Ascending aorta (tissue), 2 donors: ENCODE results near the gene PEX11B. TPM values are rescaled to one million over a fixed set of nuclear protein-coding genes. Genes with fewer than 3 reads are reported as not detected.
A peak's percentile ranks its signal among the peaks of the same experiment; 100 is the strongest.

Experiments
- DNase-seq, 2 donors: peaks; one replicate each; pipeline ENCODE4 v3.0.0-alpha.2; 2019; ENCODE audit warnings: low spot score in 2 of 2
- H3K27ac ChIP-seq, 2 donors: fragments of 200-600 bp; sonication (generic); one replicate each; pipeline ENCODE4 v1.5.1; 2016 to 2017; ENCODE audit warnings: mild to moderate bottlenecking in 1 of 2
- H3K27me3 ChIP-seq: fragments of 200-600 bp; sonication (generic); one replicate; pipeline ENCODE4 v1.5.1; 2017
- H3K36me3 ChIP-seq, 2 donors: fragments of 200-600 bp; sonication (generic); one replicate each; pipeline ENCODE4 v1.5.1; 2016
- H3K4me1 ChIP-seq, 2 donors: fragments of 200-600 bp; sonication (generic); one replicate each; pipeline ENCODE4 v1.5.1; 2016 to 2017; ENCODE audit warnings: mild to moderate bottlenecking in 1 of 2
- H3K4me3 ChIP-seq, 2 donors: fragments of 200-600 bp; sonication (generic); one replicate each; pipeline ENCODE4 v1.5.1; 2016 to 2017; ENCODE audit warnings: mild to moderate bottlenecking in 1 of 2
- H3K9me3 ChIP-seq, 2 donors: fragments of 200-600 bp; sonication (generic); one replicate each; pipeline ENCODE4 v1.5.1; 2016
- intact Hi-C: fragments of 100-400 bp; cut with DNase I; formaldehyde crosslinking; loops from one replicate; pipeline ENCODE4 v1.15.1; 2023
- total RNA-seq: library from RNA; depleted of rRNA; stranded (reverse); fragments of >200 nt; gene quantifications from one replicate; pipeline ENCODE4 v1.1.0, GENCODE V29; 2016
- TF ChIP-seq, protein P1 (sequence below), 3 experiments: fragments of 200-600 bp in 2 of 3; fragments of 450-650 bp in 1 of 3; sonication (generic) in 2 of 3; IDR thresholded peaks; one replicate each; pipeline ENCODE4 v1.5.1; 2016 to 2019; ENCODE audit warnings: antibody characterized with exemption in 3 of 3, mild to moderate bottlenecking in 1 of 3, moderate library complexity in 1 of 3

The PEX11B gene
- total RNA-seq, 1 donor from 2014 or later: 11.2 TPM

DNA sequence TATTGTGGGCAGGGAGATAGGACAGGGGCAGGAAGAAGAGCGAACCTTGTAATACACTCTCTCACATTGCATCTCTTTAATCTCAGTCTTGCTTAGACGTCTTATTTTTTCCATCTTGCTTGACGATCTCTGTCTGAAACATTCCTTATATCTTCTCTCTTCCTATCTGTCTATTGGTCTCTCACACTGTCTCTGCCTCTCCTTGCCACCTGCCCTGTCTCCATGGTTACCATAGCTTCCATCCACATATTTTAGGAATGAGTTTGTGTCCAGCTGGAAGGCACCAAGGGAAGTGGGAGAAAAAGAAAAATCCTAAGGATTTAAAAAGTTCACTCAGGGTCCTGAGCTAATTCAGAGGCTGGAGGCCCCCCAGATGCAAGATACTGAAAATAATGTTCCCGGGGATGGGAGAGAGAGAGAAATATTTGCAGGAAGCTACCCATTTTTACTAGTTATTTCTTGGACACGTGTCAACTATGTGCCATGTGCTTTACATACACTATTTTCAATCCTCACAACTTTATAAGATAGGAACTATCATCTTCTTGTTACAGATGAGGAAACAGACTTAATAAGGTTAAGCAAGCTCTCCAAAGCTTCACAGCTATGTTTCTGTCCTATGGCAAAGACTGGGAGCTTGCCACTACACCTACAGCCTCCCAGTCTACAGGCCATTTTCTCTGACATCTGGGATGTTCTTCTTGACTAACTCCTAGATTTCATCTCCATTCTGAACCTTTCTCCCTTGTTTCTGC lies 44.9 kb upstream of the PEX11B start:
- H3K9me3 ChIP-seq: no peaks in the 10 kb centered on the region
- no peak for DNase-seq
- H3K4me1 ChIP-seq: peaks cover 17 to 39% of the 10 kb centered on the region in 2 donors
- H3K36me3 ChIP-seq: no peaks in the 10 kb centered on the region
- peak overlapping the region; percentile 81 to 92 for H3K4me3 ChIP-seq
- intact Hi-C loops: loop anchor here (5.0 kb wide), 2 partner anchors 34 to 49 kb away; partner anchors contain the start of gene TXNIP
- no peaks in the 10 kb centered on the region for H3K27me3 ChIP-seq
- peak overlapping the region; percentile 96 to 97 for H3K27ac ChIP-seq
- TF ChIP-seq, protein P1, sequence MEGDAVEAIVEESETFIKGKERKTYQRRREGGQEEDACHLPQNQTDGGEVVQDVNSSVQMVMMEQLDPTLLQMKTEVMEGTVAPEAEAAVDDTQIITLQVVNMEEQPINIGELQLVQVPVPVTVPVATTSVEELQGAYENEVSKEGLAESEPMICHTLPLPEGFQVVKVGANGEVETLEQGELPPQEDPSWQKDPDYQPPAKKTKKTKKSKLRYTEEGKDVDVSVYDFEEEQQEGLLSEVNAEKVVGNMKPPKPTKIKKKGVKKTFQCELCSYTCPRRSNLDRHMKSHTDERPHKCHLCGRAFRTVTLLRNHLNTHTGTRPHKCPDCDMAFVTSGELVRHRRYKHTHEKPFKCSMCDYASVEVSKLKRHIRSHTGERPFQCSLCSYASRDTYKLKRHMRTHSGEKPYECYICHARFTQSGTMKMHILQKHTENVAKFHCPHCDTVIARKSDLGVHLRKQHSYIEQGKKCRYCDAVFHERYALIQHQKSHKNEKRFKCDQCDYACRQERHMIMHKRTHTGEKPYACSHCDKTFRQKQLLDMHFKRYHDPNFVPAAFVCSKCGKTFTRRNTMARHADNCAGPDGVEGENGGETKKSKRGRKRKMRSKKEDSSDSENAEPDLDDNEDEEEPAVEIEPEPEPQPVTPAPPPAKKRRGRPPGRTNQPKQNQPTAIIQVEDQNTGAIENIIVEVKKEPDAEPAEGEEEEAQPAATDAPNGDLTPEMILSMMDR (IDR thresholded peaks at IDR 0.05): no peak

DNA sequence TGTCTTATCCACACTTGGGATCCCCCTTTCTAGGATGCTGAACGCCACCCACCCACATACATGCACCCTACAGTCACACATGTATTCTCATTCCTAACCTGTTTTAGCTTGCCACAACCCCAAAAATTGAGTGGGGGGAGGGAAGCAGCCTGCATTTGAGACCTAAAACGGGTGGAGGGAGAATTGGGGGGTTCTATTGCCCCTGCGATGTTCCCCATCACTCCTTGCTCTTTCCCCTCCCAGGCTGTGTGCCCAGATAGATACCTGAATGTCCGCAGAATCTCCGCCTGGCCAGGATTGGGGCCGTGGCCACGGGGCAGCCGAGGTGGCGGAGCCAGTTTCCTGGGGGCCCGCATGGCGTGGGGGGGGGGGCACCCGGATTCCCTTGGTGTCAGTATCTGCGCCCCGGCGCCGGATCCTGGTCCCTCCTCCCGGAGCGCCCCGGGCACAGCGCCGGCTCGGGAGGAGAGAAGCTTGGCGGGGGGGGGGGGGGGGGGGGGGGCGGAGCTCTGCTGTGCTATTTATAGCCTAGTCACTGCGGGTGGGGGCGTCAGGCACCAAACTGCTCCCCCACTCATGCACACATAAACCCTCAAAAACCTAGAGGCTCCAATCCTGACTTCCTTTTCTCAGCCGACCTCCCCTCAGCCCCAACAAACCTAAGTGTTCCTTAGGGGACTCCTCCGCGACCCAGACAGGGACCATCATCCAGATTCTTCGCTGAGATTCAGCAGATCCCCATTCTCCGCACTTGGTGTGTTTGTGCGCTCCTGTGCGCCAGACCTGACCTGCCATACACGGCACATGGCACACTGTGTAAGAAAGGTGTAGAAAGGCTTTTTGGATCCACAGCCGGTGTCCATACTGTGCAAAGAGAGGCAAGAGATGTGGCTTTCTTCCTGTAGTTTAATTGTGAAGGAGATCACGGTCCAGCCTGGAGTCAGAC lies 43.9 kb upstream of the PEX11B start:
- no peaks in the 10 kb centered on the region for H3K9me3 ChIP-seq
- DNase-seq: peak in 1 of 2 donors; percentile 76

DNA sequence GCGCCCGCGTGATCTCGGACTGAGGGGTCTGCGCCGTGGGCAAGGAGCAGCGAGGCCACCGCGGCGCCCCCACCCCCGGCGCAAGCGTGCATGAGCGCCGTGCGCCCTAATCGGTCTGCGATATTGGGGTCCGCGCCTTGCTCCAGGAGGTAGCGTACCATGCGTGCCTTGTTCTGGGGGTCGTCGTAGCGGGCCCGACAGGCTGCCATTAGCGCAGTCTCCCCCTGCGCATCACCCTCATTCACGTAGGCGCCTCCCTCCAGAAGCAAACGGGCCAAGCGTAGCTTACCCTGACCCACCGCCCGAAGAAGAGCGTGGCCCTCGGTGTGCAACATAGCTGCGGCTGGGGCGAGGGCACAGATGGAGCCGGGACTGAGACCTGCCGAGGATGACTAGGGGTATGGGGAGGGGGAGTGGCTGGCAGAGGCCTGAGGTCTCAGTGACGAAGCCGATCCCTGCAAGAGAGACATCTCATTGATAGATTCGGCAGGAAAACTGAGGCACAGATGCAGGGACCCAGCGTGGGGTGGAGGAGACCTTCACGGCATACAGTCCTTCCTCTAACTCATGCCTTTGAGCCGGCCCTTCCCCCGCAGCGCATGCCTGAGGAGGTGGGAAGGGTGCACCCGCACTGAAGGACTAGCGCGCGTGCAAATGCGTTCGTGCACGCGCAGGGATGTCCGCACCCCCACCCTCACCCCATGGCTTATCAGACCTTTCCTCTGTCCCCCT lies 43.1 kb upstream of the PEX11B start:
- Histone ChIP-seq H3K4me3 (peak overlapping the region; percentile 81 to 92), H3K27me3 (no peaks in the 10 kb centered on the region), H3K4me1 (peaks cover 17 to 43% of the 10 kb centered on the region in 2 donors), H3K36me3 (no peaks in the 10 kb centered on the region), H3K27ac (peak overlapping the region; percentile 96 to 97), H3K9me3 (no peaks in the 10 kb centered on the region)
- DNase-seq: peak in 1 of 2 donors; percentile 81
- intact Hi-C loops: loop anchor here (1.0 to 5.0 kb wide), 3 partner anchors 18 to 51 kb away; partner anchors contain the start of gene TXNIP
- TF ChIP-seq, protein P1 (IDR thresholded peaks at IDR 0.05): no peak

More for the DNA sequence above, 43.9 kb upstream of the PEX11B start:
- Histone ChIP-seq H3K27me3 (no peaks in the 10 kb centered on the region), H3K36me3 (no peaks in the 10 kb centered on the region), H3K27ac (peak overlapping the region; percentile 96 to 97), H3K4me1 (peaks cover 17 to 43% of the 10 kb centered on the region in 2 donors), H3K4me3 (peak overlapping the region; percentile 81 to 92)
- intact Hi-C loops: loop anchor here (1.0 to 5.0 kb wide), 3 partner anchors 17 to 50 kb away; partner anchors contain the start of gene TXNIP
- TF ChIP-seq, protein P1 (IDR thresholded peaks at IDR 0.05): no peak

DNA sequence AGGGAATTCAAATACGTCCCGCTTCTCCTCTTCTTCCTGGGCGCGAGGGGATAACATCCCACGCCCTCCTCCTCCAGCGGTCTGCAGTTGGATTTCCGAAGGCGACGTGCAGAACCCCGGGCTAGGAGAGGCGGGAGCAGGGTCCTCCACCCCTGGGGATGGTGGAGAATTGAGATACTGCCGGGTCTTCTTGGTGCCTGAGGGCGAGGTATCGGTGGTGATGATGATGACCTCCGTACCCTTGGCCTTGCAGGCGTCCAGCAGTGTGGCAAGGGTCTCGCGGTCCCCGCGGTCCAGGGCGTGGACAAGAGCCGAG lies 42.5 kb upstream of the PEX11B start:
- Histone ChIP-seq H3K4me3 (peak overlapping the region; percentile 81 to 92), H3K27me3 (no peaks in the 10 kb centered on the region), H3K36me3 (no peaks in the 10 kb centered on the region), H3K4me1 (peaks cover 17 to 45% of the 10 kb centered on the region in 2 donors), H3K27ac (peak overlapping the region; percentile 96 to 97), H3K9me3 (no peaks in the 10 kb centered on the region)
- intact Hi-C loops: loop anchor here (5.0 kb wide), 2 partner anchors 36 to 51 kb away; partner anchors contain the start of gene TXNIP
- TF ChIP-seq, protein P1 (IDR thresholded peaks at IDR 0.05): no peak
- no peak for DNase-seq
